ENCODE results near the gene PCNX4. TPM values are rescaled to one million over a fixed set of nuclear protein-coding genes. Genes with fewer than 3 reads are reported as not detected.
"Not testable (repeated sequence)": the region's sequence is repeated elsewhere in the genome, so short reads cannot be mapped to it uniquely, and the experiment has no call there.

PCNX4 gene
- 36.2 TPM for total RNA-seq
- long read RNA-seq, full-length matches to known transcripts: 3 of 22 reads
- long read RNA-seq, partial matches to known transcripts: 9 of 22 reads
- long read RNA-seq, other reads (novel, unspliced or antisense): 10 of 22 reads

- DNase-seq (ENCODE audit: low spot score): peak; percentile 98
Observed at GRCh38 chr14:60091550-60092525, at the start of gene PCNX4. TSS of gene PCNX4 (plus strand) at chr14:60091923. CDS start at chr14:60107639, 15,716 bp downstream.

- not testable (repeated sequence) for DNase-seq (ENCODE audit: low spot score)
Observed at GRCh38 chr14:60047976-60048375, 43.7 kb upstream of the PCNX4 start.

GRCh38 chr14:60051721-60052221 lies 40.0 kb upstream of the PCNX4 start:
- no peak for DNase-seq (ENCODE audit: low spot score)

- no peak for DNase-seq (ENCODE audit: low spot score)
Observed at GRCh38 chr14:60058087-60058486, 33.6 kb upstream of the PCNX4 start.

- DNase-seq (ENCODE audit: low spot score): no peak
Observed at GRCh38 chr14:60061371-60061770, 30.4 kb upstream of the PCNX4 start.

GRCh38 chr14:60064491-60065072 lies 27.1 kb upstream of the PCNX4 start:
- DNase-seq (ENCODE audit: low spot score): no peak

GRCh38 chr14:60067882-60068281 lies 23.8 kb upstream of the PCNX4 start:
- no peak for DNase-seq (ENCODE audit: low spot score)

GRCh38 chr14:60079723-60080122 lies 12.0 kb upstream of the PCNX4 start:
- no peak for DNase-seq (ENCODE audit: low spot score)

- DNase-seq (ENCODE audit: low spot score): no peak
Observed at GRCh38 chr14:60085085-60085484, 6.6 kb upstream of the PCNX4 start.

GRCh38 chr14:60085693-60086092 lies 6.0 kb upstream of the PCNX4 start:
- no peak for DNase-seq (ENCODE audit: low spot score)

GRCh38 chr14:60087668-60088067 lies 4.1 kb upstream of the PCNX4 start:
- DNase-seq (ENCODE audit: low spot score): no peak

- DNase-seq (ENCODE audit: low spot score): no peak
Observed at GRCh38 chr14:60089221-60089620, 2.5 kb upstream of the PCNX4 start.

- no peak for DNase-seq (ENCODE audit: low spot score)
Observed at GRCh38 chr14:60090864-60091519, 731 bp upstream of the PCNX4 start.

GRCh38 chr14:60092526-60092920 lies 800 bp downstream of the PCNX4 start:
- DNase-seq (ENCODE audit: low spot score): no peak

- DNase-seq (ENCODE audit: low spot score): no peak
Observed at GRCh38 chr14:60093080-60093479, 1.4 kb downstream of the PCNX4 start.

- DNase-seq (ENCODE audit: low spot score): no peak
Observed at GRCh38 chr14:60093606-60094005, 1.9 kb downstream of the PCNX4 start.

GRCh38 chr14:60094306-60094897 lies 2.7 kb downstream of the PCNX4 start:
- DNase-seq (ENCODE audit: low spot score): no peak

GRCh38 chr14:60095231-60095630 lies 3.5 kb downstream of the PCNX4 start:
- DNase-seq (ENCODE audit: low spot score): no peak

GRCh38 chr14:60095781-60096450 lies 4.2 kb downstream of the PCNX4 start:
- DNase-seq (ENCODE audit: low spot score): no peak

GRCh38 chr14:60097974-60098373 lies 6.3 kb downstream of the PCNX4 start:
- DNase-seq (ENCODE audit: low spot score): no peak

- not testable (repeated sequence) for DNase-seq (ENCODE audit: low spot score)
Observed at GRCh38 chr14:60099855-60100254, 8.1 kb downstream of the PCNX4 start.
